Neural progenitor cell (in vitro differentiated cells): ENCODE measurements around the gene CLTCL1. TPM values are rescaled to one million over a fixed set of nuclear protein-coding genes. Genes with fewer than 3 reads are reported as not detected.

Experiments
- DNase-seq: peaks from one replicate; pipeline ENCODE4 v3.0.0-alpha.2; 2016; ENCODE audit warnings: low spot score
- H2AFZ ChIP-seq: fragments of 200-600 bp; sonication (generic); replicated peaks from 2 replicates; pipeline ENCODE4 v1.6.1; 2016; ENCODE audit warnings: antibody characterized with exemption
- H3F3A ChIP-seq: fragments of 200-600 bp; sonication (generic); 2 replicates; pipeline ENCODE4 v1.6.1; 2016; ENCODE audit warnings: antibody characterized with exemption, low read depth
- H3K27ac ChIP-seq: fragments of 200-600 bp; sonication (generic); 2 replicates; pipeline ENCODE4 v1.5.1; 2016; ENCODE audit warnings: mild to moderate bottlenecking
- H3K27me3 ChIP-seq: fragments of 200-600 bp; sonication (generic); 2 replicates; pipeline ENCODE4 v1.6.1; 2016; ENCODE audit warnings: mild to moderate bottlenecking, moderate library complexity
- H3K36me3 ChIP-seq: fragments of 200-600 bp; sonication (generic); 2 replicates; pipeline ENCODE4 v1.5.1; 2016
- H3K4me1 ChIP-seq: fragments of 200-600 bp; sonication (generic); 2 replicates; pipeline ENCODE4 v1.6.1; 2016; ENCODE audit warnings: mixed run types
- H3K4me2 ChIP-seq: fragments of 200-600 bp; sonication (generic); 2 replicates; pipeline ENCODE4 v1.6.1; 2016
- H3K4me3 ChIP-seq: fragments of 200-600 bp; sonication (generic); 2 replicates; pipeline ENCODE4 v1.5.1; 2016
- H3K79me2 ChIP-seq: fragments of 200-600 bp; sonication (generic); 2 replicates; pipeline ENCODE4 v1.6.1; 2016; ENCODE audit warnings: low read depth
- H3K9ac ChIP-seq: fragments of 200-600 bp; sonication (generic); 2 replicates; pipeline ENCODE4 v1.6.1; 2016
- H3K9me3 ChIP-seq: fragments of 200-600 bp; sonication (generic); 2 replicates; pipeline ENCODE4 v1.5.1; 2016; ENCODE audit warnings: low read depth
- H4K20me1 ChIP-seq: fragments of 200-600 bp; sonication (generic); 2 replicates; pipeline ENCODE4 v1.6.1; 2016; ENCODE audit warnings: low read depth
- H3K27ac Mint-ChIP-seq: 3 replicates; pipeline ENCODE4 v1.8.0; 2021; ENCODE audit warnings: mixed read lengths
- H3K27me3 Mint-ChIP-seq: 2 replicates; pipeline ENCODE4 v1.8.0; 2022; ENCODE audit warnings: low read depth, mild to moderate bottlenecking, inconsistent platforms, moderate library complexity, mixed read lengths; ENCODE audit not compliant: insufficient read depth
- H3K36me3 Mint-ChIP-seq: 3 replicates; pipeline ENCODE4 v1.8.0; 2021; ENCODE audit warnings: mixed read lengths
- H3K4me1 Mint-ChIP-seq: 3 replicates; pipeline ENCODE4 v1.8.0; 2021; ENCODE audit warnings: mixed read lengths
- H3K4me3 Mint-ChIP-seq: 3 replicates; pipeline ENCODE4 v1.8.0; 2021; ENCODE audit warnings: mild to moderate bottlenecking, moderate library complexity, mixed read lengths
- H3K9me3 Mint-ChIP-seq: 3 replicates; pipeline ENCODE4 v1.8.0; 2020; ENCODE audit warnings: mixed read lengths
- EZH2 ChIP-seq: fragments of 200-600 bp; sonication (generic); IDR thresholded peaks from 2 replicates; pipeline ENCODE4 v1.6.1; 2017; ENCODE audit warnings: antibody characterized with exemption, mild to moderate bottlenecking, moderate library complexity
- EZH2phosphoT487 ChIP-seq: fragments of 200-600 bp; sonication (generic); IDR thresholded peaks from 2 replicates; pipeline ENCODE4 v1.6.1; 2017; ENCODE audit warnings: antibody characterized with exemption
- total RNA-seq: library from RNA; depleted of rRNA; stranded (reverse); fragments of >200 nt; gene quantifications from 2 replicates; pipeline ENCODE4 v1.2.3, GENCODE V29; 2015; ENCODE audit warnings: low replicate concordance
- TF ChIP-seq, protein P1 (sequence below): fragments of 200-600 bp; sonication (generic); IDR thresholded peaks from 2 replicates; pipeline ENCODE4 v1.5.1; 2017; ENCODE audit warnings: antibody characterized with exemption, mild to moderate bottlenecking

The CLTCL1 gene
- total RNA-seq, 1 donor from 2014 or later = 13.7 TPM

GRCh38 chr22:19253143-19253542 is 38.4 kb downstream of the CLTCL1 start:
- Histone ChIP-seq H3K4me1 (no peaks in the 10 kb centered on the region), H3K4me2 (no peak overlapping the region), H3K27ac (no peak overlapping the region), H3K9ac (no peak overlapping the region), H4K20me1 (no peaks in the 10 kb centered on the region), H3K9me3 (no peaks in the 10 kb centered on the region), H3F3A (no peaks in the 10 kb centered on the region), H3K79me2 (no peaks in the 10 kb centered on the region), H3K27me3 (no peaks in the 10 kb centered on the region), H3K4me3 (no peak overlapping the region), H3K36me3 (no peaks in the 10 kb centered on the region), H2AFZ (no peak overlapping the region)
- H3K9me3 Mint-ChIP-seq = peaks cover 10% of the 10 kb centered on the region
- no peaks in the 10 kb centered on the region for H3K4me1 Mint-ChIP-seq
- TF ChIP-seq, protein P1, sequence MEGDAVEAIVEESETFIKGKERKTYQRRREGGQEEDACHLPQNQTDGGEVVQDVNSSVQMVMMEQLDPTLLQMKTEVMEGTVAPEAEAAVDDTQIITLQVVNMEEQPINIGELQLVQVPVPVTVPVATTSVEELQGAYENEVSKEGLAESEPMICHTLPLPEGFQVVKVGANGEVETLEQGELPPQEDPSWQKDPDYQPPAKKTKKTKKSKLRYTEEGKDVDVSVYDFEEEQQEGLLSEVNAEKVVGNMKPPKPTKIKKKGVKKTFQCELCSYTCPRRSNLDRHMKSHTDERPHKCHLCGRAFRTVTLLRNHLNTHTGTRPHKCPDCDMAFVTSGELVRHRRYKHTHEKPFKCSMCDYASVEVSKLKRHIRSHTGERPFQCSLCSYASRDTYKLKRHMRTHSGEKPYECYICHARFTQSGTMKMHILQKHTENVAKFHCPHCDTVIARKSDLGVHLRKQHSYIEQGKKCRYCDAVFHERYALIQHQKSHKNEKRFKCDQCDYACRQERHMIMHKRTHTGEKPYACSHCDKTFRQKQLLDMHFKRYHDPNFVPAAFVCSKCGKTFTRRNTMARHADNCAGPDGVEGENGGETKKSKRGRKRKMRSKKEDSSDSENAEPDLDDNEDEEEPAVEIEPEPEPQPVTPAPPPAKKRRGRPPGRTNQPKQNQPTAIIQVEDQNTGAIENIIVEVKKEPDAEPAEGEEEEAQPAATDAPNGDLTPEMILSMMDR = no peak
- no peak for TF ChIP-seq EZH2phosphoT487
- no peak for TF ChIP-seq EZH2
- H3K4me3 Mint-ChIP-seq = no peak overlapping the region
- H3K36me3 Mint-ChIP-seq = peaks cover 21% of the 10 kb centered on the region
- no peaks in the 10 kb centered on the region for H3K27me3 Mint-ChIP-seq
- DNase-seq = no peak
- no peak overlapping the region for H3K27ac Mint-ChIP-seq

GRCh38 chr22:19244600-19245352 is 46.7 kb downstream of the CLTCL1 start:
- H3K4me2 ChIP-seq = no peak overlapping the region
- TF ChIP-seq, protein P1 = no peak
- TF ChIP-seq EZH2 (no peak), EZH2phosphoT487 (no peak)
- no peaks in the 10 kb centered on the region for H3K4me1 ChIP-seq
- no peak overlapping the region for H3K27ac ChIP-seq
- Mint-ChIP-seq H3K9me3 (no peaks in the 10 kb centered on the region), H3K36me3 (peaks cover 6% of the 10 kb centered on the region), H3K27me3 (no peaks in the 10 kb centered on the region), H3K4me1 (no peaks in the 10 kb centered on the region), H3K4me3 (no peak overlapping the region), H3K27ac (no peak overlapping the region)
- no peaks in the 10 kb centered on the region for H3K79me2 ChIP-seq
- no peaks in the 10 kb centered on the region for H3K27me3 ChIP-seq
- H3K9ac ChIP-seq = no peak overlapping the region
- no peaks in the 10 kb centered on the region for H3F3A ChIP-seq
- no peaks in the 10 kb centered on the region for H3K36me3 ChIP-seq
- H3K9me3 ChIP-seq = no peaks in the 10 kb centered on the region
- no peak for DNase-seq
- H3K4me3 ChIP-seq = no peak overlapping the region
- H2AFZ ChIP-seq = no peak overlapping the region
- H4K20me1 ChIP-seq = no peaks in the 10 kb centered on the region

- Histone ChIP-seq H4K20me1 (no peaks in the 10 kb centered on the region), H3K9me3 (no peaks in the 10 kb centered on the region), H3K27ac (no peak overlapping the region), H3K4me1 (no peaks in the 10 kb centered on the region), H3F3A (no peaks in the 10 kb centered on the region), H3K4me3 (no peak overlapping the region), H3K27me3 (no peaks in the 10 kb centered on the region), H3K4me2 (no peak overlapping the region), H3K9ac (no peak overlapping the region), H3K36me3 (no peaks in the 10 kb centered on the region), H2AFZ (no peak overlapping the region), H3K79me2 (no peaks in the 10 kb centered on the region)
- H3K27ac Mint-ChIP-seq = no peak overlapping the region
- TF ChIP-seq, protein P1 = no peak
- TF ChIP-seq EZH2phosphoT487 (no peak), EZH2 (no peak)
- DNase-seq = no peak
- no peaks in the 10 kb centered on the region for H3K9me3 Mint-ChIP-seq
- H3K4me3 Mint-ChIP-seq = no peak overlapping the region
- H3K27me3 Mint-ChIP-seq = no peaks in the 10 kb centered on the region
- H3K36me3 Mint-ChIP-seq = peaks cover 3% of the 10 kb centered on the region
- H3K4me1 Mint-ChIP-seq = no peaks in the 10 kb centered on the region
These were observed 48.8 kb downstream of the CLTCL1 start for GRCh38 chr22:19242699-19243098.
